Measurements from ENCODE around the gene VWA3B.
"Not testable (repeated sequence)": the region's sequence is repeated elsewhere in the genome, so short reads cannot be mapped to it uniquely, and the experiment has no call there.

VWA3B gene

GRCh38 chr2:98085649-98086048 lies 1.3 kb upstream of the VWA3B start:
- no peak for DNase-seq

- DNase-seq = peak in 1 of 2 donors; percentile 38
Measured at GRCh38 chr2:98087447-98088020, 567 bp downstream of the VWA3B start.

DNA sequence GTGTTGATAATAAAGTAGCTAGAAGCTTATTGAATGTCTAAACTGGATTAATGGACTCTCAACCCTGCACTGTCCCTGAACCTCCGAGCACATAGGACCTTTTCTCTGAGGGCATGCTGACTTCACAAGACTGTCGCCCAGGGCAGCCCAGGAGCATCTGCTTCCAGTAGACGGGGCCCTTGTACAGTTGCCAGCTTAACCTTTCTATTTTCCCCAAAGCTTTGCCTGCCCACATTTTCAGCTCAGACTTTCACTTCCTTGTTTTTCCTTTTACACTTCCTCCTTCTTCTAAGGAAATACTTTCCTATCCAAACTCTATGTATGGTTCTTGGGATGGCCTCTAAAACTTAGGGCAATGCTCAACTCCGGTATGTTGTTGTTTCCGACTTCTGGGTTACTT lies 1.3 kb downstream of the VWA3B start:
- DNase-seq = peak; percentile 87 to 93

GRCh38 chr2:98089941-98090340 lies 3.0 kb downstream of the VWA3B start:
- peak; percentile 14 to 76 for DNase-seq

- no peak for DNase-seq
Measured at GRCh38 chr2:98090951-98091350, 4.0 kb downstream of the VWA3B start.

GRCh38 chr2:98091738-98092137 lies 4.8 kb downstream of the VWA3B start:
- DNase-seq = peak; percentile 65 to 87

GRCh38 chr2:98093146-98093545 lies 6.2 kb downstream of the VWA3B start:
- DNase-seq = no peak

- DNase-seq = no peak
Measured at GRCh38 chr2:98093611-98094010, 6.6 kb downstream of the VWA3B start.

GRCh38 chr2:98099939-98100743 lies 13.2 kb downstream of the VWA3B start:
- peak in 1 of 2 donors; percentile 19 for DNase-seq

DNA sequence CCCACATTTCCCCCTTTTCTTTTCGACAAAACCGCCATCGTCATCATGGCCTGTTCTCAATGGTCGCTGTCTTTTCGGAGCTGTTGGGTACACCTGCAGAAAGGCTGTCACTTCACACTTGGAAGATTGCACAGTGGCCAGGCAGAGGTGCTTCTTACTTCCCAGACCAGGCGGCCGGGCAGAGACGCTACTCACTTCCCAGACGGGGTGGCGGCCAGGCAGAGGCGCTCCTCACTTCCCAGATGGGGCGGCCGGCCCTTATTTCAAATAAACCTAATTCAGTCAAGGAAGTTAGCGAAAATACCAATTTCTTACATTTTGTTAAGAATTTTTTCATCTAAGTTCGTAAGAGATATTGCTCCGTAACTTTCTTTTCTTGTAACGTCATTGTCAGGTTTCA lies 15.3 kb downstream of the VWA3B start:
- DNase-seq = not testable (repeated sequence)

DNA sequence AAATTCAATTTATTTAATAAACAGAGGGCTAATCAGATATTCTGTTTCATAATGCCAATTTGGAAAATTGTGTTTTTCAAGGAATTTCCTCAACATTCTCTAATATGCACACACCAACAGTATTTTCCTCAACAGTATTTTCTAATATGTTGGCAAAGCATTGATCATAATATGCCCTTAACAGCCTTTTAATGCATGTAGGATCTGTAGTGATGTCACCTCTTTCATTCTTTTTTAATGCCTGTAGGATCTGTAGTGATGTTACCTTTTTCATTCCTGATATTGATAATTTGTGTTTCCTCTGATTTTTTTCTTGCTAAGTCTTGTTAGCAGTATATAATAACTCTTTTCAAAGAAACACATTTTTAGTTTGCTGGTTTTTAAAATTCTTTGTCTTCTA lies 15.9 kb downstream of the VWA3B start:
- DNase-seq = no peak

- DNase-seq = no peak
Measured at GRCh38 chr2:98108110-98108509, 21.1 kb downstream of the VWA3B start.

GRCh38 chr2:98110741-98111140 lies 23.8 kb downstream of the VWA3B start:
- no peak for DNase-seq

DNA sequence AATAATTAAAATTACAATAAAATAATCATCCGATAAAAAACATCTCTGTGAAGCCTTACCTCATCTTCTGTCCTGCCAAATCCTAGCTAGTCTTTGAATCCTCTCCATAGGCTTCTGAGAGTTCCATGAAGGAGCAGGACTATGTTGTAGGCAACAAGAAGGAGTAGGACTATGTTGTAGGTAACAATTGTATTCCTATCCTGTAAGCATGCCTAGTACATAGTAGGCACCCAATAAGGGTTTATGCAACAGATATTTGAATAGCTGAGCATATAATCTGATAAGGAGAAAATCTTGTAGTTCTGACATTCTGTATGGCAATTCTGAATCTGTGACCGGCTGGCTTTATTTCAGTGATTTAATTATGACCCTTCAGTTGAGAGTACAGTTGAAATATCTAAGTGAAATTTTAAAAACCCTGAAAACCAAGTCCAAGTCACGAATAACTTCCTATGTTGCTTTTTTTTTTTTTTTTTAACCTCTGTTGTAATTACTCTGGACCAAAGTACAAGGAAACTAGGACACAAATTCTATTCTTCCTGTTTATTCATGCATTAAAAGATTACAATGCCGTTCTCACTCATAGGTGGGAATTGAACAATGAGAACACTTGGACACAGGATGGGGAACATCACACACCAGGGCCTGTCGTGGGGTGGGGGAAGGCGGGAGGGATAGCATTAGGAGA lies 27.8 kb downstream of the VWA3B start:
- DNase-seq = no peak

GRCh38 chr2:98118161-98118560 lies 31.2 kb downstream of the VWA3B start:
- no peak for DNase-seq

DNA sequence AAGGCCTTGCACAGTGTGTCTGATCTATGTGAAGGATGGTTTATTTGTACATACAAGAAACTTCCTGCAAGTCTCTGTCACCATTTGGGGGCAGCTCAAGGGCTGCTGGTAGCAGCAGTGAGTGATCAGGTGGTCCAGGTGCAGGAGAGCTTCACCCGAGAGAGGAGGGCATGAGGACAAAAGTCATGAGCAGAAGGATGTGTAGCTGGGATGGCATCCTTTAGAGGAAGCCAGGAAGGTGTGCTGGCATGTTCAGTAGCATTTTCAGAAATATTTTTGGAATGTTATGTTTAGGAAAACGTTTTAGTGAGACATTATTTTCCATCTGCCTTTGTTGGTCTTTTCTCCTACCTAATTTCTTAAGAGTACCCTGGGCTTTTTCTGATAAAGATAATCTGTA lies 31.9 kb downstream of the VWA3B start:
- no peak for DNase-seq

GRCh38 chr2:98121149-98121548 lies 34.2 kb downstream of the VWA3B start:
- DNase-seq = no peak

DNA sequence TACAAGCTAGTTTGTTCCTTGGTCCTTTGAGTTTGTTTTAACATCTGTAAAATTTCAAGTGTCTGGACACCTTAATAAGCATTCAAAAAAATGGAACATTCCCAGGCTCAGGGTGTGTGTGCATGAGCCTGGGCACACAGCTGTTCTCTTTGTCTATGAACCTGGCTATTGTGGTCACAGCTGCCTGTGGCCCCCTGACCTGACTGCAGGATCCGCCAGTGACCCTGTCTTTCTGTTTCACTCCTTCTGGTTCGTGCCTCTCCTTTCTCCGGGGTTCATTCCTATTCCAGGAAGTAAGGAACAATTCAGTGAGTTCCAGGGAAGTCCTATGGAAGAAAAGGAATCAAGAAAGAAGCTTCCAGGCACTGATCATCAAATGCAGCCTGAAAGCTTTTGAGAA lies 35.6 kb downstream of the VWA3B start:
- DNase-seq = no peak

- DNase-seq = peak; percentile 81 to 88
Measured at GRCh38 chr2:98123286-98123685, 36.3 kb downstream of the VWA3B start.

DNA sequence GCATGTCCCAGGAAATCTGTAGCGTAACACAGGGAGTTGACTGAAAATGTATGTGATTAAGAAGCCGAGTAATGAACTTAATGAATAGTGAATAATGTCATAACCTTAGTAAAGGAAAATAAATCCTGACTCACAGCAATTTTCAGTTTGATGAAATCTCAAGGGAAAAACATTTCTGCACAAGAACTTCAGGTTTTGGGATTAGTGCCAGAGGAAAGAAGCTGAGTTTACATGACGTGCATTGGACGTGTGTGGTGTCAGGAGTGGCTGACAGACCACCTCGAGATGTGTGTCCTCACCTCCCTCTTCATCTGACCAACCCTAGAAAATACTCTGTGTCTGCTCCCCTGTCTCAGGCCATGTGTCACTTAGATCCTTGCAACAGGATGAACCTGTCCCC lies 39.1 kb downstream of the VWA3B start:
- no peak for DNase-seq

GRCh38 chr2:98127229-98127989 lies 40.4 kb downstream of the VWA3B start:
- DNase-seq = no peak

GRCh38 chr2:98128556-98129109 lies 41.7 kb downstream of the VWA3B start:
- DNase-seq = no peak

- not testable (repeated sequence) for DNase-seq
Measured at GRCh38 chr2:98130073-98130472, 43.1 kb downstream of the VWA3B start.
